HCT116 (cell line): ENCODE measurements around the gene SSH2. TPM values are rescaled to one million over a fixed set of nuclear protein-coding genes. Genes with fewer than 3 reads are reported as not detected.

Experiments
- ATAC-seq: fragments of 200-7000 bp; cut with Tn5 transposase; 2 replicates; pipeline ENCODE4 v1.9.1; 2020; ENCODE audit warnings: mild to moderate bottlenecking, moderate library complexity
- BruUV-seq: library from RNA; stranded (reverse); fragments of 400-500 nt; replicated peaks from 2 replicates; lab custom pipeline; 2021; lab: Mats Ljungman, UMichigan
- CTCF ChIA-PET: fragments of 300-600 bp; sonication (Branson Sonifier 250); formaldehyde crosslinking; loops from one replicate; lab custom pipeline; 2021; ENCODE audit warnings: antibody characterized with exemption; lab: Charles Lee
- POLR2A ChIA-PET: fragments of 300-600, 350-600 bp; sonication (Branson Sonifier 250); formaldehyde crosslinking; loops from one replicate; lab custom pipeline; 2021; ENCODE audit warnings: antibody characterized with exemption; lab: Charles Lee
- RAD21 ChIA-PET, 2 experiments: fragments of 300-600 bp; sonication (Branson Sonifier 250); formaldehyde crosslinking; loops; one replicate each; lab custom pipeline; 2023; ENCODE audit warnings: low total read pairs in 2 of 2; ENCODE audit not compliant: uncharacterized antibody in 2 of 2, unreplicated experiment in 2 of 2, low non-redundant PET in 1 of 2; lab: Charles Lee
- DNase-seq: peaks from one replicate; pipeline ENCODE4 v3.0.0-alpha.2; 2010; ENCODE audit warnings: low read depth, low spot score
- H2AFZ ChIP-seq: fragments of 200-600 bp; shearing (Covaris generic), sonication (generic); 2 replicates; pipeline ENCODE4 v1.6.1; 2017; ENCODE audit warnings: low read depth, mixed run types, mixed read lengths, antibody characterized with exemption, low read length; ENCODE audit not compliant: poor library complexity, severe bottlenecking
- H3K27ac ChIP-seq: 2 replicates; pipeline ENCODE4 v1.5.1; 2012; ENCODE audit warnings: low read depth, low read length
- H3K27me3 ChIP-seq: fragments of 200-600 bp; sonication (generic); 2 replicates; pipeline ENCODE4 v1.6.1; 2016; ENCODE audit warnings: mixed run types, low read length, mixed read lengths; ENCODE audit not compliant: insufficient read depth
- H3K36me3 ChIP-seq, 2 experiments: fragments of 200-500 bp in 1 of 2; fragments of 200-600 bp in 1 of 2; sonication (Bioruptor generic) in 1 of 2; sonication (generic) in 1 of 2; 2 replicates each; pipeline versions ENCODE4 v1.5.1 to v1.6.1; 2014 to 2016; ENCODE audit warnings: low read length in 2 of 2, inconsistent platforms in 1 of 2, mixed read lengths in 1 of 2, mixed run types in 1 of 2; ENCODE audit not compliant: insufficient read depth in 2 of 2, control insufficient read depth in 1 of 2
- H3K4me1 ChIP-seq, 2 experiments: fragments of 200-600 bp in 1 of 2; sonication (generic) in 1 of 2; 2 replicates each; pipeline versions ENCODE4 v1.5.1 to v1.6.1; 2012 to 2017; ENCODE audit warnings: low read length in 2 of 2, inconsistent platforms in 1 of 2, mild to moderate bottlenecking in 1 of 2, mixed read lengths in 1 of 2, mixed run types in 1 of 2, moderate library complexity in 1 of 2; ENCODE audit not compliant: insufficient read depth in 2 of 2, control insufficient read depth in 1 of 2
- H3K4me2 ChIP-seq: fragments of 200-600 bp; sonication (generic); 2 replicates; pipeline ENCODE4 v1.6.1; 2017; ENCODE audit warnings: mixed run types, low read length, mixed read lengths
- H3K4me3 ChIP-seq, 2 experiments: fragments of 200-600 bp in 1 of 2; sonication (generic) in 1 of 2; replicated peaks in 1 of 2; 2 replicates each; pipeline ENCODE4 v1.5.1; 2011 to 2016; ENCODE audit warnings: low read length in 2 of 2, control low read depth in 1 of 2, low read depth in 1 of 2, mild to moderate bottlenecking in 1 of 2, mixed read lengths in 1 of 2, mixed run types in 1 of 2
- H3K79me2 ChIP-seq: fragments of 200-600 bp; sonication (generic); 2 replicates; pipeline ENCODE4 v1.6.1; 2017; ENCODE audit warnings: mild to moderate bottlenecking, mixed run types, low read length, moderate library complexity, mixed read lengths; ENCODE audit not compliant: insufficient read depth
- H3K9ac ChIP-seq: fragments of 200-600 bp; sonication (generic); 2 replicates; pipeline ENCODE4 v1.6.1; 2016; ENCODE audit warnings: low read length, mixed read lengths
- H3K9me2 ChIP-seq: fragments of 200-600 bp; sonication (generic), shearing (Covaris generic); 2 replicates; pipeline ENCODE4 v1.6.1; 2017; ENCODE audit warnings: mixed run types, mild to moderate bottlenecking, moderate library complexity; ENCODE audit not compliant: insufficient read depth
- H3K9me3 ChIP-seq, 2 experiments: fragments of 200-500 bp in 1 of 2; fragments of 200-600 bp in 1 of 2; sonication (Bioruptor generic) in 1 of 2; sonication (generic) in 1 of 2; 2 replicates each; pipeline ENCODE4 v1.6.1; 2014 to 2017; ENCODE audit warnings: low read length in 2 of 2, mixed read lengths in 2 of 2, inconsistent platforms in 1 of 2, low read depth in 1 of 2, mild to moderate bottlenecking in 1 of 2, mixed run types in 1 of 2, moderate library complexity in 1 of 2; ENCODE audit not compliant: control insufficient read depth in 1 of 2, insufficient read depth in 1 of 2
- H4K20me1 ChIP-seq: fragments of 200-600 bp; sonication (generic), shearing (Covaris generic); 2 replicates; pipeline ENCODE4 v1.6.1; 2017; ENCODE audit warnings: mixed run types, mild to moderate bottlenecking, moderate library complexity; ENCODE audit not compliant: insufficient read depth
- CEBPB ChIP-seq: IDR thresholded peaks from 2 replicates; pipeline ENCODE4 v1.6.1; 2012; ENCODE audit warnings: low read depth
- EGR1 ChIP-seq: IDR thresholded peaks from 2 replicates; pipeline ENCODE4 v1.6.1; 2012; ENCODE audit warnings: low read depth
- EZH2 ChIP-seq: fragments of 200-600 bp; sonication (generic); IDR thresholded peaks from 2 replicates; pipeline ENCODE4 v1.6.1; 2017; ENCODE audit warnings: antibody characterized with exemption, mixed run types
- EZH2phosphoT487 ChIP-seq: fragments of 200-600 bp; IDR thresholded peaks from 2 replicates; pipeline ENCODE4 v1.6.1; 2018; ENCODE audit warnings: antibody characterized with exemption, borderline replicate concordance
- MAX ChIP-seq: IDR thresholded peaks from 2 replicates; pipeline ENCODE4 v1.6.1; 2012
- POLR2A ChIP-seq: IDR thresholded peaks from 2 replicates; pipeline ENCODE4 v1.7.0; 2011; ENCODE audit warnings: borderline replicate concordance; ENCODE audit not compliant: insufficient read depth, insufficient read length; ENCODE audit errors: extremely low read depth
- POLR2AphosphoS5 ChIP-seq: IDR thresholded peaks from 2 replicates; pipeline ENCODE4 v1.6.1; 2011; ENCODE audit warnings: mild to moderate bottlenecking, low read depth, low read length, moderate library complexity
- SIN3A ChIP-seq: IDR thresholded peaks from 2 replicates; pipeline ENCODE4 v1.6.1; 2012; ENCODE audit warnings: low read depth
- SP1 ChIP-seq: IDR thresholded peaks from 2 replicates; pipeline ENCODE4 v1.6.1; 2012; ENCODE audit warnings: low read depth
- TCF7L2 ChIP-seq: IDR thresholded peaks from 2 replicates; pipeline ENCODE4 v1.7.0; 2011; ENCODE audit warnings: borderline replicate concordance, inconsistent platforms; ENCODE audit not compliant: insufficient read depth, insufficient read length; ENCODE audit errors: extremely low read depth
- ZBTB33 ChIP-seq: IDR thresholded peaks from 2 replicates; pipeline ENCODE4 v1.6.1; 2011; ENCODE audit warnings: mild to moderate bottlenecking, low read length, moderate library complexity; ENCODE audit not compliant: insufficient replicate concordance; ENCODE audit errors: extremely low read depth
- intact Hi-C: fragments of 100-400 bp; cut with micrococcal nuclease; formaldehyde crosslinking; loops from 2 replicates; pipeline ENCODE4 v1.10.0; 2022
- total RNA-seq: library from RNA; stranded (reverse); gene quantifications from one replicate; pipeline ENCODE4 v1.2.1, GENCODE V29; 2021; ENCODE audit not compliant: unreplicated experiment
- TF ChIP-seq, protein P1 (sequence below): IDR thresholded peaks from 2 replicates; pipeline ENCODE4 v1.6.1; 2012; ENCODE audit warnings: low read depth

The SSH2 gene
- total RNA-seq, 1 experiment from 2014 or later = 17.0 TPM

DNA sequence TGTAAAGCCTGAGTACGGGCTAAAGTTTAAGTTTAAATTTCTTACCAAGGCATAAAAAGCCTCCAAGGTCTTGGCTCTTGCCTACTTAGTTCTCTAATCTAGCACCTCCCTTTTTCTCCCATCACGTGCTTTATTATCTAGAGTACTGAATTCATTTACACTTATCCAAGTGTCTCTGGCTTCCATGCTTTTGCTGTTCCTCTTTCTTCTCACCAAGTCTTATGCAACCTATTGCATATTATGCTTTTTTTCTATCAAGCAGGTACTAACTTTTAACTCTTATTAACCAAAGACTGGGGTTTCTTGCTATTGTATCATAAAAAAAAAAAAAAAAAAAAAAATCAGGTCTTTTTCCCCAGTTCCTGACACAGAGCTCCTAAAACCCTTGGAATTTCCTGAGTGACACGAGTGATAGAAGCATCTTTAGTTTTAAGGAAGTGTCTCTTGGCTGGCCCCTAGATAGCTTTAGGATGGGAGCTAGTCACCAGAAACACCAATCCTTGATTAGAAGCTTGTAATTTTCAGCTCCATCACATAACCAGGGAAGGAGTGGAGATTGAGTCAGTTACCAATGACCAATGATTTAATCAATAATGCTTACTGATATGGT, 44.9 kb downstream of the SSH2 start:
- intact Hi-C loops = no loop called here

More for the DNA sequence above, 44.9 kb downstream of the SSH2 start:
- H3K9ac ChIP-seq = no peak overlapping the region
- no peak for TF ChIP-seq EZH2phosphoT487
- no peak for TF ChIP-seq POLR2AphosphoS5
- no peak for TF ChIP-seq SP1
- no peak for TF ChIP-seq MAX
- TF ChIP-seq ZBTB33 = no peak
- no peak for TF ChIP-seq EZH2
- no peak for TF ChIP-seq SIN3A
- TF ChIP-seq POLR2A = no peak
- TF ChIP-seq EGR1 = no peak
- TF ChIP-seq, protein P1, sequence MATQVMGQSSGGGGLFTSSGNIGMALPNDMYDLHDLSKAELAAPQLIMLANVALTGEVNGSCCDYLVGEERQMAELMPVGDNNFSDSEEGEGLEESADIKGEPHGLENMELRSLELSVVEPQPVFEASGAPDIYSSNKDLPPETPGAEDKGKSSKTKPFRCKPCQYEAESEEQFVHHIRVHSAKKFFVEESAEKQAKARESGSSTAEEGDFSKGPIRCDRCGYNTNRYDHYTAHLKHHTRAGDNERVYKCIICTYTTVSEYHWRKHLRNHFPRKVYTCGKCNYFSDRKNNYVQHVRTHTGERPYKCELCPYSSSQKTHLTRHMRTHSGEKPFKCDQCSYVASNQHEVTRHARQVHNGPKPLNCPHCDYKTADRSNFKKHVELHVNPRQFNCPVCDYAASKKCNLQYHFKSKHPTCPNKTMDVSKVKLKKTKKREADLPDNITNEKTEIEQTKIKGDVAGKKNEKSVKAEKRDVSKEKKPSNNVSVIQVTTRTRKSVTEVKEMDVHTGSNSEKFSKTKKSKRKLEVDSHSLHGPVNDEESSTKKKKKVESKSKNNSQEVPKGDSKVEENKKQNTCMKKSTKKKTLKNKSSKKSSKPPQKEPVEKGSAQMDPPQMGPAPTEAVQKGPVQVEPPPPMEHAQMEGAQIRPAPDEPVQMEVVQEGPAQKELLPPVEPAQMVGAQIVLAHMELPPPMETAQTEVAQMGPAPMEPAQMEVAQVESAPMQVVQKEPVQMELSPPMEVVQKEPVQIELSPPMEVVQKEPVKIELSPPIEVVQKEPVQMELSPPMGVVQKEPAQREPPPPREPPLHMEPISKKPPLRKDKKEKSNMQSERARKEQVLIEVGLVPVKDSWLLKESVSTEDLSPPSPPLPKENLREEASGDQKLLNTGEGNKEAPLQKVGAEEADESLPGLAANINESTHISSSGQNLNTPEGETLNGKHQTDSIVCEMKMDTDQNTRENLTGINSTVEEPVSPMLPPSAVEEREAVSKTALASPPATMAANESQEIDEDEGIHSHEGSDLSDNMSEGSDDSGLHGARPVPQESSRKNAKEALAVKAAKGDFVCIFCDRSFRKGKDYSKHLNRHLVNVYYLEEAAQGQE = no peak
- no peak for TF ChIP-seq CEBPB
- no peak for TF ChIP-seq TCF7L2
- ATAC-seq = no peak
- ChIA-PET POLR2A (no interaction called here), CTCF (no interaction called here), RAD21 (no interaction called here)
- no TSS peak for BruUV-seq
- no peaks in the 10 kb centered on the region for H3K36me3 ChIP-seq
- no peaks in the 10 kb centered on the region for H3K9me2 ChIP-seq
- no peaks in the 10 kb centered on the region for H3K4me1 ChIP-seq
- no peak overlapping the region for H3K4me2 ChIP-seq
- no peaks in the 10 kb centered on the region for H3K27me3 ChIP-seq
- no peak overlapping the region for H3K4me3 ChIP-seq
- no peak overlapping the region for H2AFZ ChIP-seq
- no peak overlapping the region for H3K27ac ChIP-seq
- no peaks in the 10 kb centered on the region; the same call in 1 of the 2 replicates for H3K79me2 ChIP-seq
- no peaks in the 10 kb centered on the region for H3K9me3 ChIP-seq
- DNase-seq = no peak
- H4K20me1 ChIP-seq = no peaks in the 10 kb centered on the region
